ENCODE measurements around the gene OR10H1.
"Not testable (repeated sequence)": the region's sequence is repeated elsewhere in the genome, so short reads cannot be mapped to it uniquely, and the experiment has no call there.

Gene OR10H1

GRCh38 chr19:15829306-15829698 is 13.8 kb upstream of the OR10H1 start:
- DNase-seq (ENCODE audit: extremely low read depth in 1 of 2, low read depth in 1 of 2), result no peak

GRCh38 chr19:15828611-15829305 is 13.3 kb upstream of the OR10H1 start:
- not testable (repeated sequence) for DNase-seq (ENCODE audit: extremely low read depth in 1 of 2, low read depth in 1 of 2)

GRCh38 chr19:15828121-15828610 is 12.7 kb upstream of the OR10H1 start:
- DNase-seq (ENCODE audit: extremely low read depth in 1 of 2, low read depth in 1 of 2), result no peak

GRCh38 chr19:15825753-15826152 is 10.3 kb upstream of the OR10H1 start:
- DNase-seq (ENCODE audit: extremely low read depth in 1 of 2, low read depth in 1 of 2), result no peak

DNA sequence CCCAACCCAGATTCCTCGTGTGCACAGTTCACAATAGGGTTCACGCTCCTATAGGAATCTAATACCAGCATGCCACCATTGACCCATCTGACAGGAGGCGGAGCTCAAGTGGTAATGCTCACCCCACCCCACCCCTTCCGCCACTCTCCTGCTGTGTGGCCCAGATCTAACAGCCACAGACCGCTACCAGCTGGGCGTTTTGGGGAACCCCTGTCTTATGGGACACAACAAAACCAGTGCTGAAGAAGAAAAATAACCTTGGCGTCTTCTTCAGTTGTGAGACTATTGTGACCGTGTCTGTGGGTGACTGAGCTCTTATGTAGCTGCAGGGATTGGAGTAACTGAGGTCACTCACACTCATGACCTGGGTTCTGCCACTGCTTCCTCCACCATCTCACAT is 5.2 kb upstream of the OR10H1 start:
- no peak for DNase-seq (ENCODE audit: extremely low read depth in 1 of 2, low read depth in 1 of 2)

DNA sequence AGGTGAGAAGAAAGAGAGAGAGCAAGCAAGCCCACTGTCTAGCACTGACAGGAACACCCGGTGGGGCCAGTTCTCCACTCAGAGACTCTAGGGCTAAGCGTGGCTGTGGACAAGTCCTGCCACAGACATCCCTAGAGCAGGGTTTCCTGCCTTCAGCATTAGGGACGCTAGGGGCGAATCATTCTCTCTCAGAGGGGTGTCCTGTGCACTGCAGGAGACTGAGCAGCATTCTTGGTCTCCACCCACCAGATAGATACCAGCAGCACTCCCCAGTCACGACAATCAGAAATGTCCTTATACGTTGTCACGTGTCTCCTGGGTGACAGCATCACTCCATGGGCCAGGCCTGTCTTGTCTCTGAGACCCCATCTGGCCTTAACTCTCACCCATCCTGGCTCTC is 1.5 kb downstream of the OR10H1 start:
- no peak for DNase-seq (ENCODE audit: extremely low read depth in 1 of 2, low read depth in 1 of 2)

DNA sequence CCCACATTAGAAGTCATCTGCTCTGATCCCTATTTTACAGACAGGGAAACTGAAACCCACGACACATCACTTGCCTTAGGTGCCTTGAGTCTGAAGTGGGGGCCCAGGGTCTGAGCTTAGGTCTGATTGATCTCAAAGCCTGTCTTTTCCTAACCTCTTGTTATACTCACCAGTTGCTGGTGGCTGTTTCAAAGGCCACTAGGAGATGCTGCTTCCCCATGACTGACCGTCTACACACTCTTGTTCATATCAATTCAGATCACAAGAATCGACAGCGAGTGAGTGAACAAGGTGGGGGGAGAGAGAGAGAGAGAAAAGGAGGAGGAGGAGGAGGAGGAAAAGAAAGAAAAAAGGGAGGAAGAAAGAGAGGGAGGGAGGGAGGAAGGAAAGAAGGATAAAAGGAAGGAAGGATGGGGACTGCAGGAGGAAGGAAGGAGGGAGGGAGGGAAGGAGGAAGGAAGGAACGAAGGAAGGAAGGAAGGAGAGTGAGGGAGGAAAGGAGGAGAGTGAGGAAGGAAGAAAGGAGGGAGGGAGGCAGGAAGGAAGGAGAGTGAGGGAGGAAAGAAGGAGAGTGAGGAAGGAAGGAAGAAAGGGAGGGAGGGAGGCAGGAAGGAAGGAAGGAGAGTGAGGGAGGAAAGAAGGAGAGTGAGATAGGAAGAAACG is 3.3 kb downstream of the OR10H1 start:
- no peak for DNase-seq (ENCODE audit: extremely low read depth in 1 of 2, low read depth in 1 of 2)

DNA sequence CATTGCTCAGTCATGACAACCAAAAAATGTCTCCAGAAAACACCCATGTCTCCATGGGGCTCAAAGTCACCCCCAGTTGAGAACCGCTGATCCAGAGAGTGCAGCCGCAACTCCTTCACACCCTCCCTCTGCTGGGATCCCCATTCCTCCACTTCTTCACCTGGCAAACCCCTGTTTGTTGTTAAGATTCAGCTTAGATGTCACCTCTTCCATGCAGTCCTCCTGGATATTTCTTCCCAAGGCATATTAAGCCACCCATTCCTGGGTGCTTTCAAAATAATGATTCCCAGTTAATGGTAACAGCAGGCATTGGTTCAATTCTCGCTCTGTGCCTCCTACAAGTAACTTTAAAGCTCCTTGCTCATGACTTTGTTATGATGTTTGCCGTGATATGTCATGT is 4.0 kb downstream of the OR10H1 start:
- no peak for DNase-seq (ENCODE audit: extremely low read depth in 1 of 2, low read depth in 1 of 2)

DNA sequence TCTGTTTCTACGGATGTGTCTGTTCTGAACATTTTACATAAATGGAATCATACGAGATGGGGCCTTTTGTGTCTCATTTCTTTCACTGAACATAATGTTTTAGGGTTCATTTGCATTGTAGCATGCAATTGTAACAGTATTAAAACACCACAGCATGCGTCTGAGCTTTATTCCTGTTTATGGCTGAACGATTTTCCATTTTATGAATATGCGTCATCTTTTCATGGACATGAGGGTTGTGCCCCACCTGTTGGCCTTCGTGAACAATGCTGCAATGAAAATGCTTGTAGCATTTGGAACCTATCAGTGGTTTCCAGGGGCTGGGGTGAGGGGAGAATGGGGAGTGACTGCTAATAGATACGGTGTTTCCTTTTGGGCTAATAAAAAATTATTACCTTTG is 5.1 kb downstream of the OR10H1 start:
- DNase-seq (ENCODE audit: extremely low read depth in 1 of 2, low read depth in 1 of 2), result no peak

DNA sequence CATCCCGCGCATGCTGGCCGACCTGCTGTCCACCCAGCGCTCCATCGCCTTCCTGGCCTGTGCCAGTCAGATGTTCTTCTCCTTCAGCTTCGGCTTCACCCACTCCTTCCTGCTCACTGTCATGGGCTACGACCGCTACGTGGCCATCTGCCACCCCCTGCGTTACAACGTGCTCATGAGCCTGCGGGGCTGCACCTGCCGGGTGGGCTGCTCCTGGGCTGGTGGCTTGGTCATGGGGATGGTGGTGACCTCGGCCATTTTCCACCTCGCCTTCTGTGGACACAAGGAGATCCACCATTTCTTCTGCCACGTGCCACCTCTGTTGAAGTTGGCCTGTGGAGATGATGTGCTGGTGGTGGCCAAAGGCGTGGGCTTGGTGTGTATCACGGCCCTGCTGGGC is 21.2 kb downstream of the OR10H1 start:
- not testable (repeated sequence) for DNase-seq (ENCODE audit: extremely low read depth in 1 of 2, low read depth in 1 of 2)

DNA sequence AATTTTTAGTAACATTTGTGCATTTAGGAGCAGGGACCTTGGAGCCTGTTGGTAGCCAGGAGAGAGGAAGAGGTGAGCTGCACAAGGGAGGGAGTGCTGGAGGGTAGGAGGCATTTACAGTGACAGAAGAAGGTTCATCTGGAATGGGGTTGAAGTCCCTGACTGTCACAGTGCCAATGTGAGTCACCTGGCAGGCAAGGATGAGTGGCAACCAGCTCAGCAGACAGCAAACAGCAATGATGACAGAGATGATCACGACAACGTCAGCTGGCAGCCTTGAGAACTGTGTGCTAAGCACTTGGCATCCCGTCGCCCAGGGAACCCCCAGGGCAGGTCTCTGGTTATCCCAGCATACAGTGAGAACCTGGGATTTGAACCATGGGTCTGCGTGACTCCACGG is 25.4 kb downstream of the OR10H1 start:
- no peak for DNase-seq (ENCODE audit: extremely low read depth in 1 of 2, low read depth in 1 of 2)

DNA sequence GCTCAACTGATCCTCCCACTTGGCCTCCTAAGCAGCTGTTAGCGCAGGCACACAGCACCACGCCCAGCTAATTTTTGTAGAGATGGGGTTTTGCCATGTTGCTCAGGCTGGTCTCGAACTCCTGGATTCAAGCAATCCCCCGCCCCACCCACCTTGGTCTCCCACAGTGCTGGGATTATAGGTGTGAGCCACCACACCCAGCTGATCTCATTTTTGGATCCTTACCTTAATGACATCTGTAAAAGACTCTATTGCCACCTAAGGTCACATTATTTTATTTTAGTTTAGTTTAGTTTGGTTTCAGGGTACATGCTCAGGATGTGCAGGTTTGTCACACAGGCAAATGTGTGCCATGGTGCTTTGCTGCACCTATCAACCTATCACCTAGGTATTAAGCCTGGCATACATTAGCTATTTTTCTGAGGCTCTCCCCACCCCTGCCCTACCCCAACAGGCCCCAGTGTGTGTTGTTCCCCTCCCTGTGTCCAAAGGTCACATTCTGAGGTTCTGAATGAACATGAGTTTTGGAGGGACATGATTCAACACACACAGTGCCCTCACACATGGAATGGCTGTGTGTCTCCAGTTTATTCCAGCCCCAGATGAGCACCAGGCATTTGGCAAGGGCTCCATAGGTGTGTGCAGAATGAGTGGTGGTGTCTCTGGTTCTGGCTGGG is 26.7 kb downstream of the OR10H1 start:
- DNase-seq (ENCODE audit: extremely low read depth in 1 of 2, low read depth in 1 of 2), result no peak

DNA sequence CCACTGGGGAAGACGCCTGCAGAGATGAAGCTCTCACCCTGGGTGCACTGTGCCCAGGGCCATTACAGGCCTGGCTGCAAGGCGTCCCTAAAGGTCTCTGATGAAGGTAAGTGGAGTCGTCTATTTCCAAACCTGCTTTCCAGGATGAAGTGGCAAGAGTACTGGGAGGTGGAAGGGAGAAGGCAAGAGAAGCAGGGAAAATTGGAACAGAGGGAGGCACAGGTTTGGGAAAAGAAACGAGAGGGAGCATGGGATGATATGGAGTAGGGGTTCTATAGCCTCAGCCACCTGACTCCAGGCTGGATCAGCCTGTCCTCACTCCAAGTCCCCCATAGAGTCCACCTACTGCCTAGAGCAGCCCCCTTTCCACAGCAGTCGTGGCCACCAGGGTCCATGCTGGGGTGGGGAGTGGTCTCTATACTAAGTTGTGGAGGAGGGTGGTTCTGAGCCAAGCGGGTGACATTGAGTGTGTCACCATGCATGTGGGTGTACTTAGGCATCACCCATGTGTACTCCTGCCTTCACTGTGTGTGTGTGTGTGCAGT is 27.8 kb downstream of the OR10H1 start, which contains the start of gene OR10H5:
TSS of gene OR10H5 (plus strand) at position 51 of the 545 bp plus-strand sequence. CDS start 6,388 bp downstream, outside the sequence.
- DNase-seq (ENCODE audit: extremely low read depth in 1 of 2, low read depth in 1 of 2), result no peak

- not testable (repeated sequence) for DNase-seq (ENCODE audit: extremely low read depth in 1 of 2, low read depth in 1 of 2)
Measured at GRCh38 chr19:15782896-15783295, 32.6 kb downstream of the OR10H1 start.

- no peak for DNase-seq (ENCODE audit: extremely low read depth in 1 of 2, low read depth in 1 of 2)
Measured at GRCh38 chr19:15782211-15782610, 33.3 kb downstream of the OR10H1 start.

- no peak for DNase-seq (ENCODE audit: extremely low read depth in 1 of 2, low read depth in 1 of 2)
Measured at GRCh38 chr19:15781661-15782060, 33.8 kb downstream of the OR10H1 start.

- DNase-seq (ENCODE audit: extremely low read depth in 1 of 2, low read depth in 1 of 2), result no peak
Measured at GRCh38 chr19:15780610-15781418, 34.6 kb downstream of the OR10H1 start.

DNA sequence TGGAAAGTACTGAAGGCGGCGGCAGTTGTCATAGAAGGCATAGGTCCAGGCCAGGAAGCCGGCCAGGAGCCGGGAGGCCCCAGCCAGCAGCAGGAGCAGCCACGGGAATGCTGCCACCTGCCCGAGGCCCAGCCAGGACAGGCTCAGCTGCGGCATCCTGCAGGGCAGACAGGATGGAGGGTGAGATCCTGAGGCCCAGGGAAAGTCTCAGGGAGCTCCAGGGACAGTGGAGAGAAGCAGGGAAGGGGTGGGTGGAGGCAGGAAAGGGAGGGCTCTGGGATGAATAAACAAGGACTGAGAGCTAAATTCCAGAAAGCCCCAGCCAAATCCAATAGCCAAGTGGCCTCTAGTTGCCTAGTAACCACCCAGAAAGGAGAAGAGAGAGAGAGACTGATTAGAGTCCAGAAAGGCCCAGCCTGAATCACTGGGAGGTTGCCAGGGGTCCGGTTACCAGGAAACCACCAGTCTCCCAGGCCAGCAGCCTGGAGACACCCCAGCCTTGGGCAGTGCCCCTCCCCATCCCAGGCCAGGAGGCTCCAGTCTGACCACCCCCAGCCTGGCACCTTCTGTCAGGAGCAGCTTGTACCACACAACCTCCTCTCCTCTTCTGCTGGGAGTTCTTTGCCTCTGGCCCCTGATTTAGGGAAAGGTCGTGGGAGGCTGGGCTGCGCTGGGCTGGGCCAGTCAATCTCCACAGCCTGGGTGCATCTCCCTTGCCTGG is 35.5 kb downstream of the OR10H1 start:
- DNase-seq (ENCODE audit: extremely low read depth in 1 of 2, low read depth in 1 of 2), result no peak

GRCh38 chr19:15776991-15777970 is 38.2 kb downstream of the OR10H1 start:
- DNase-seq (ENCODE audit: extremely low read depth in 1 of 2, low read depth in 1 of 2), result no peak
